Trophoblast cell (in vitro differentiated cells and primary cell): ENCODE measurements around the gene ABCF1.
A peak's percentile ranks its signal among the peaks of the same experiment; 100 is the strongest.

Experiments
- DNase-seq, 2 donors: peaks; one replicate each; pipeline ENCODE4 v3.0.0-alpha.2; 2016
- H2AFZ ChIP-seq: 2 replicates; pipeline ENCODE4 v1.6.1; 2013; ENCODE audit warnings: low read length, moderate library complexity, mild to moderate bottlenecking; ENCODE audit not compliant: insufficient read depth, poor library complexity
- H2AK5ac ChIP-seq: 2 replicates; pipeline ENCODE4 v1.6.1; 2013; ENCODE audit warnings: mild to moderate bottlenecking, low read length
- H2BK120ac ChIP-seq: 2 replicates; pipeline ENCODE4 v1.6.1; 2013; ENCODE audit warnings: low read length, mild to moderate bottlenecking, moderate library complexity; ENCODE audit not compliant: insufficient read depth, poor library complexity
- H2BK12ac ChIP-seq: 2 replicates; pipeline ENCODE4 v1.6.1; 2013; ENCODE audit warnings: mild to moderate bottlenecking, low read length, moderate library complexity
- H2BK5ac ChIP-seq: 2 replicates; pipeline ENCODE4 v1.6.1; 2013; ENCODE audit warnings: low read length, low read depth, moderate library complexity, mild to moderate bottlenecking; ENCODE audit not compliant: poor library complexity
- H3K14ac ChIP-seq: 2 replicates; pipeline ENCODE4 v1.6.1; 2013; ENCODE audit warnings: mild to moderate bottlenecking, low read length
- H3K18ac ChIP-seq: 2 replicates; pipeline ENCODE4 v1.6.1; 2013; ENCODE audit warnings: mild to moderate bottlenecking, low read length
- H3K23ac ChIP-seq: 2 replicates; pipeline ENCODE4 v1.6.1; 2013; ENCODE audit warnings: low read length
- H3K27ac ChIP-seq: 2 replicates; pipeline ENCODE4 v1.5.1; 2013; ENCODE audit warnings: low read depth, mild to moderate bottlenecking, inconsistent platforms, low read length, moderate library complexity
- H3K27me3 ChIP-seq: 2 replicates; pipeline ENCODE4 v1.6.1; 2013; ENCODE audit warnings: inconsistent platforms, mild to moderate bottlenecking, low read length, moderate library complexity; ENCODE audit not compliant: insufficient read depth
- H3K36me3 ChIP-seq, 2 experiments: 1 replicate in 1 of 2; 2 replicates in 1 of 2; pipeline ENCODE4 v1.6.1; 2013; ENCODE audit warnings: low read length in 2 of 2, mild to moderate bottlenecking in 2 of 2, moderate library complexity in 1 of 2; ENCODE audit not compliant: insufficient read depth in 2 of 2, control insufficient read depth in 1 of 2
- H3K4ac ChIP-seq: 2 replicates; pipeline ENCODE4 v1.6.1; 2013; ENCODE audit warnings: low read depth, mild to moderate bottlenecking, low read length, moderate library complexity
- H3K4me1 ChIP-seq, 2 experiments: 1 replicate in 1 of 2; 2 replicates in 1 of 2; pipeline ENCODE4 v1.6.1; 2013; ENCODE audit warnings: low read length in 2 of 2, mild to moderate bottlenecking in 2 of 2, moderate library complexity in 1 of 2; ENCODE audit not compliant: insufficient read depth in 2 of 2, control insufficient read depth in 1 of 2
- H3K4me2 ChIP-seq: 2 replicates; pipeline ENCODE4 v1.6.1; 2013; ENCODE audit warnings: inconsistent platforms, mild to moderate bottlenecking, low read length, moderate library complexity
- H3K4me3 ChIP-seq: 2 replicates; pipeline ENCODE4 v1.5.1; 2013; ENCODE audit warnings: mild to moderate bottlenecking, low read depth, low read length, inconsistent platforms
- H3K79me1 ChIP-seq: one replicate; pipeline ENCODE4 v1.6.1; 2013; ENCODE audit warnings: low read length
- H3K79me2 ChIP-seq: 2 replicates; pipeline ENCODE4 v1.6.1; 2013; ENCODE audit warnings: low read length, mild to moderate bottlenecking; ENCODE audit not compliant: control insufficient read depth, insufficient read depth, poor library complexity
- H3K9ac ChIP-seq: 2 replicates; pipeline ENCODE4 v1.6.1; 2013; ENCODE audit warnings: mild to moderate bottlenecking, low read length
- H3K9me3 ChIP-seq: 2 replicates; pipeline ENCODE4 v1.6.1; 2013; ENCODE audit warnings: low read depth, mild to moderate bottlenecking, control low read depth, inconsistent platforms, low read length; ENCODE audit not compliant: insufficient read depth
- H4K12ac ChIP-seq: 2 replicates; pipeline ENCODE4 v1.6.1; 2013; ENCODE audit warnings: low read depth, mild to moderate bottlenecking, low read length, moderate library complexity
- H4K8ac ChIP-seq: 2 replicates; pipeline ENCODE4 v1.6.1; 2013; ENCODE audit warnings: low read depth, mild to moderate bottlenecking, low read length, moderate library complexity
- H4K91ac ChIP-seq: one replicate; pipeline ENCODE4 v1.6.1; 2013; ENCODE audit warnings: low read depth, mild to moderate bottlenecking, low read length, moderate library complexity
- WGBS: extraction: QIAGEN DNeasy Blood & Tissue Kit; methylation state at CpG from one replicate; pipeline ENCODE4 v1.1.7; 2013; ENCODE audit warnings: missing lambda C conversion rate; ENCODE audit not compliant: insufficient read length, insufficient coverage; ENCODE audit errors: extremely low coverage; 5-methylcytosine and 5-hydroxymethylcytosine counted together

The ABCF1 gene

GRCh38 chr6:30560930-30561329 lies 10.3 kb upstream of the ABCF1 start:
- no peak overlapping the region for H3K4me2 ChIP-seq
- no peak overlapping the region for H2BK12ac ChIP-seq
- H3K4me1 ChIP-seq, result peaks cover 0 to 2% of the 10 kb centered on the region in 2 experiments
- no peak overlapping the region for H3K9ac ChIP-seq
- WGBS, result no CpG with 5 or more reads among the region's 3 CpGs
- no peak overlapping the region for H3K14ac ChIP-seq
- H3K23ac ChIP-seq, result no peak overlapping the region
- H2BK120ac ChIP-seq, result no peak overlapping the region
- no peak overlapping the region for H4K8ac ChIP-seq
- H4K12ac ChIP-seq, result no peak overlapping the region
- H2AFZ ChIP-seq, result no peak overlapping the region
- no peak for DNase-seq
- no peak overlapping the region for H3K4ac ChIP-seq
- H2BK5ac ChIP-seq, result no peak overlapping the region
- H2AK5ac ChIP-seq, result no peak overlapping the region
- H3K79me1 ChIP-seq, result peaks cover 13% of the 10 kb centered on the region
- peaks cover 6% of the 10 kb centered on the region for H3K79me2 ChIP-seq
- H3K9me3 ChIP-seq, result peaks cover 2% of the 10 kb centered on the region
- no peak overlapping the region for H3K18ac ChIP-seq
- H4K91ac ChIP-seq, result no peak overlapping the region
- H3K27ac ChIP-seq, result no peak overlapping the region
- no peaks in the 10 kb centered on the region for H3K27me3 ChIP-seq
- H3K4me3 ChIP-seq, result no peak overlapping the region
- peaks cover 9 to 16% of the 10 kb centered on the region in 2 experiments for H3K36me3 ChIP-seq

GRCh38 chr6:30562470-30563425 lies 8.5 kb upstream of the ABCF1 start:
- H3K4me2 ChIP-seq, result no peak overlapping the region
- no peak overlapping the region for H3K4ac ChIP-seq
- no CpG with 5 or more reads among the region's 14 CpGs for WGBS
- peak overlapping the region; percentile 61 for H3K9ac ChIP-seq
- DNase-seq, result no peak
- H3K18ac ChIP-seq, result no peak overlapping the region
- H4K91ac ChIP-seq, result no peak overlapping the region
- H3K14ac ChIP-seq, result no peak overlapping the region
- H2BK12ac ChIP-seq, result no peak overlapping the region
- H4K8ac ChIP-seq, result no peak overlapping the region
- peaks cover 0 to 2% of the 10 kb centered on the region in 2 experiments for H3K4me1 ChIP-seq
- peaks cover 9 to 16% of the 10 kb centered on the region in 2 experiments for H3K36me3 ChIP-seq
- no peak overlapping the region for H3K4me3 ChIP-seq
- no peak overlapping the region for H2BK120ac ChIP-seq
- H2BK5ac ChIP-seq, result no peak overlapping the region
- H3K79me2 ChIP-seq, result no peaks in the 10 kb centered on the region
- no peak overlapping the region for H4K12ac ChIP-seq
- no peak overlapping the region for H3K23ac ChIP-seq
- H3K79me1 ChIP-seq, result no peaks in the 10 kb centered on the region
- H3K9me3 ChIP-seq, result no peaks in the 10 kb centered on the region
- H2AK5ac ChIP-seq, result no peak overlapping the region
- H3K27me3 ChIP-seq, result no peaks in the 10 kb centered on the region
- no peak overlapping the region for H2AFZ ChIP-seq
- no peak overlapping the region for H3K27ac ChIP-seq

GRCh38 chr6:30564114-30564513 lies 7.1 kb upstream of the ABCF1 start:
- DNase-seq, result no peak
- no peak overlapping the region for H4K12ac ChIP-seq
- no peak overlapping the region for H3K4me2 ChIP-seq
- H3K27me3 ChIP-seq, result no peaks in the 10 kb centered on the region
- H2AFZ ChIP-seq, result no peak overlapping the region
- H3K36me3 ChIP-seq, result peaks cover 9 to 16% of the 10 kb centered on the region in 2 experiments
- no peak overlapping the region for H3K23ac ChIP-seq
- H2BK120ac ChIP-seq, result no peak overlapping the region
- no peak overlapping the region for H3K4ac ChIP-seq
- H3K79me1 ChIP-seq, result no peaks in the 10 kb centered on the region
- no peak overlapping the region for H2BK12ac ChIP-seq
- H3K79me2 ChIP-seq, result no peaks in the 10 kb centered on the region
- H4K8ac ChIP-seq, result no peak overlapping the region
- no peak overlapping the region for H3K27ac ChIP-seq
- no peak overlapping the region for H3K18ac ChIP-seq
- WGBS, result no CpG with 5 or more reads among the region's 1 CpG
- H3K9ac ChIP-seq, result no peak overlapping the region
- no peaks in the 10 kb centered on the region for H3K4me1 ChIP-seq
- H3K9me3 ChIP-seq, result no peaks in the 10 kb centered on the region
- H2BK5ac ChIP-seq, result no peak overlapping the region
- H4K91ac ChIP-seq, result no peak overlapping the region
- H3K14ac ChIP-seq, result no peak overlapping the region
- H2AK5ac ChIP-seq, result no peak overlapping the region
- no peak overlapping the region for H3K4me3 ChIP-seq

GRCh38 chr6:30565772-30566171 lies 5.5 kb upstream of the ABCF1 start:
- Histone ChIP-seq H3K27me3 (no peaks in the 10 kb centered on the region), H4K12ac (no peak overlapping the region), H4K91ac (no peak overlapping the region), H3K79me1 (peaks cover 2% of the 10 kb centered on the region), H2BK12ac (no peak overlapping the region), H3K4ac (no peak overlapping the region), H3K4me1 (peaks cover 0 to 2% of the 10 kb centered on the region in 2 experiments), H3K14ac (no peak overlapping the region), H2AFZ (no peak overlapping the region), H2AK5ac (no peak overlapping the region), H2BK120ac (no peak overlapping the region), H3K9ac (no peak overlapping the region), H3K18ac (no peak overlapping the region), H3K4me3 (no peak overlapping the region), H3K27ac (no peak overlapping the region), H4K8ac (no peak overlapping the region), H3K23ac (no peak overlapping the region), H3K79me2 (peaks cover 2% of the 10 kb centered on the region), H3K36me3 (peaks cover 9 to 16% of the 10 kb centered on the region in 2 experiments), H3K4me2 (no peak overlapping the region), H3K9me3 (no peaks in the 10 kb centered on the region), H2BK5ac (no peak overlapping the region)
- no peak for DNase-seq
